Astrocyte of the spinal cord (primary cell): ENCODE data around the gene KIF26A.

ENCODE experiments used
- DNase-seq: peaks from one replicate; pipeline ENCODE4 v3.0.0; 2011; ENCODE audit warnings: low read depth, low spot score
- H3K4me3 ChIP-seq: 2 replicates; pipeline ENCODE4 v1.5.1; 2011; ENCODE audit warnings: low read depth, mild to moderate bottlenecking, low read length, moderate library complexity
- in situ Hi-C: cut with HindIII; loops from 2 replicates; pipeline ENCODE4 v1.10.0; 2017; ENCODE audit warnings: low sequenced_read_pairs
- TF ChIP-seq, protein P1 (sequence below): IDR thresholded peaks from 2 replicates; pipeline ENCODE4 v1.5.1; 2012; ENCODE audit warnings: low read depth, mild to moderate bottlenecking, low read length, inconsistent platforms

The KIF26A gene

DNA sequence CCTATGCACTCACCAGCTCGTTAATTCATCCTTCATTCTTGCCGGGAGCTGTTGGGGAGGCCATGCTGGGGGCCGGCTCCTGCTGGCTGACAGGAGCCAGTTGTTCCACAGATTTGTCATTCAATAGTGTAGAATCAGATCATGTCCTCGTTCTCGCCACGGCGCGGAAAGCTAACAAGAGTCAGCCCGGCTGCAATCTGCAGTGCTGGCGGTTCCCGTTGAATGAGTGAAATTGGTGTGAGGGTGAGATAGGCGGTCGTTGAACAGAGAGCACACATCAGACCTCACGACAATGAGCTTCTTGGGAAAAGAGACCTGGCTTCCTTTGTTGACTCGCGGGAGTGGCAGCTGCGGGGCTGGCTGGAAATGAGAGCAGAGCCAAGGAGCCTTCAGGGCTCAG is 57.5 kb downstream of the KIF26A start:
- TF ChIP-seq, protein P1, sequence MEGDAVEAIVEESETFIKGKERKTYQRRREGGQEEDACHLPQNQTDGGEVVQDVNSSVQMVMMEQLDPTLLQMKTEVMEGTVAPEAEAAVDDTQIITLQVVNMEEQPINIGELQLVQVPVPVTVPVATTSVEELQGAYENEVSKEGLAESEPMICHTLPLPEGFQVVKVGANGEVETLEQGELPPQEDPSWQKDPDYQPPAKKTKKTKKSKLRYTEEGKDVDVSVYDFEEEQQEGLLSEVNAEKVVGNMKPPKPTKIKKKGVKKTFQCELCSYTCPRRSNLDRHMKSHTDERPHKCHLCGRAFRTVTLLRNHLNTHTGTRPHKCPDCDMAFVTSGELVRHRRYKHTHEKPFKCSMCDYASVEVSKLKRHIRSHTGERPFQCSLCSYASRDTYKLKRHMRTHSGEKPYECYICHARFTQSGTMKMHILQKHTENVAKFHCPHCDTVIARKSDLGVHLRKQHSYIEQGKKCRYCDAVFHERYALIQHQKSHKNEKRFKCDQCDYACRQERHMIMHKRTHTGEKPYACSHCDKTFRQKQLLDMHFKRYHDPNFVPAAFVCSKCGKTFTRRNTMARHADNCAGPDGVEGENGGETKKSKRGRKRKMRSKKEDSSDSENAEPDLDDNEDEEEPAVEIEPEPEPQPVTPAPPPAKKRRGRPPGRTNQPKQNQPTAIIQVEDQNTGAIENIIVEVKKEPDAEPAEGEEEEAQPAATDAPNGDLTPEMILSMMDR: no peak
- no peak overlapping the region for H3K4me3 ChIP-seq
- in situ Hi-C loops: no loop called here
- no peak for DNase-seq

GRCh38 chr14:104196461-104197140 is 58.2 kb downstream of the KIF26A start:
- in situ Hi-C loops: no loop called here
- H3K4me3 ChIP-seq: no peak overlapping the region
- DNase-seq: no peak
- TF ChIP-seq, protein P1: no peak

DNA sequence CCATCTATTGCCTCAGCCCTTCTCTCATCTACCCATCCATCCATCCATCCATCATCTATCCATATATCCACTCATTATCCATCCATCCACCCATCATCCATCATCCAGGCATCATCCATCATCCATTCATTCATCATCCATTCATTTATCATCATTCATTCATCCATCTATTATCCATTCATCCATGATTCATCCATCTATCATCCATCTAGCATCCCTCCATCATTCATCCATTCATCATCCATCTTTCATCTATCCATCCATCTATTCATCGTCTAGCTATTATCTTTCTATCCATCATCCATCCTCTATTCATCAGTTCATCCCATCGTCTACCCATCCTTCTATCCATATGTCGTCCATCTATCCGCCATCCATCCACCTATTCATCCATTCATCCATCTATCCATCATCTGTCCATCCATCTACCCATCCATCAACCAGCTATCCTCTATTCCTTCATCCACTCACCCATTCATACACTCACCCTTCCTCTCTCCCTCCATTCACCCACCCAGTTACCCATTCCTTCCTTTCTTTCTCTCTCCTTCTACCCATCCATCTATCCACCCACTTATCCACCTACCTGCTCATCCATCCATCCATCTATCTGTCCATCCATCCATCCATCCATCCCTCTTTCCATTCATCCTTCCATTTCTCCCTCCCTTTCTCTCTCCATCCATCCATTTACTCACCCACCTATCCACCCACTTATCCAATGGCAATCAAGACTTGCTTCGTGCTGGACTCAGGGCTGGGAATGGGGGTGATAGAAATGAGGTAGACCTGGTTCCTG is 59.3 kb downstream of the KIF26A start:
- in situ Hi-C loops: no loop called here
- TF ChIP-seq, protein P1: no peak
- DNase-seq: no peak
- no peak overlapping the region for H3K4me3 ChIP-seq

GRCh38 chr14:104199266-104199895 is 61.0 kb downstream of the KIF26A start:
- TF ChIP-seq, protein P1: no peak

GRCh38 chr14:104200106-104200505 is 61.7 kb downstream of the KIF26A start:
- DNase-seq: no peak
- TF ChIP-seq, protein P1: no peak
- in situ Hi-C loops: no loop called here
- no peak overlapping the region for H3K4me3 ChIP-seq

More at GRCh38 chr14:104199266-104199895, 61.0 kb downstream of the KIF26A start:
- no peak overlapping the region for H3K4me3 ChIP-seq
- DNase-seq: no peak
- in situ Hi-C loops: no loop called here

DNA sequence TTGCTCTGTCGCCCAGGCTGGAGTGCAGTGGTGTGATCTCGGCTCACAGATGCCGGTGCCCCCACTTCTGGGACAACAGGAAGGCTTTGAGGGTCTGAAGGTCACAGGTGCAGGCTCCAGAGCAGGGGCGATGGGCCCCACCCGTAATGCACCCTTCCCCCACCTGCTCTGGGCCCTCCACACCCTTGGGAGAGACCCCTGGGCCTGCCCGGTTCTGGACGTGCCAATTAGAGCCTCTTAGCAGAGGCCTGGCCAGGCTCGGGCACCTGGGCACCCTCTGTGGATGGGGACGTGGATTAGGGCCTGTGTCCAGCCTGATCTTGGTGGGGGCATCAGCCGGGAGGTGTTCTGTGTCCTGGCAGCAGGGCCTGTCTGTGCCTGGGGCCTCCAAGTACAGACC is 62.2 kb downstream of the KIF26A start:
- no peak overlapping the region for H3K4me3 ChIP-seq
- DNase-seq: no peak
- in situ Hi-C loops: no loop called here
- TF ChIP-seq, protein P1: no peak
